Smooth muscle cell of the brain vasculature (primary cell): ENCODE data around the gene AP1M2.
"Not testable (repeated sequence)": the region's sequence is repeated elsewhere in the genome, so short reads cannot be mapped to it uniquely, and the experiment has no call there.

Experiments
- DNase-seq: peaks from one replicate; pipeline ENCODE4 v3.0.0-alpha.2; 2012; ENCODE audit warnings: low read depth, low spot score

Gene AP1M2

DNA sequence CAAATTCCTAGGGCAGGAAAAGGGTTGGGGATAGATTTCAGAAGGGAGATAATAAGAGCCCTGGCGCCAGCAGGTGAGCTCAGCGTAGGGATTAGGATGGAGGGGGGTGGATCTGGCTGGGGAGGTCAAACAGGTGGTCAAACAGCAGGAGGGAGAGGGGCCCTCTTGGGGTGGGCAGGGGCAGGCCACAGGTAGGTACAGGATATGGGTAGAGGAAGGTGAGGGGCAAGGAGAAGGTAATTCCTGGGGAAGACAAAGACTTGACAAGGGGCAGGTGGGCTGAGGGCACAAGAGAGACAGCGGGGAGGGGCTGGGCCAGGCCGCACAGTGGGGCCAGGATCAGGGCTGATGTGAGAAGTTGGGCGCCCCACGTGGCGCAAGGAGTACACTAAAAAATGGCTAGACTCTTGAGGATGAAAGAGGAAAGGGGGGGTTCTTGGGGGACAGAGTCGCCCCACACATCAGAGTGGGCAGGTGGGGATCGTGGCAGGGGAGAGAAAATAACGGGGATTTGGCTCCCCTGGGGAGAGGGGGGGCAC lies 22.0 kb downstream of the AP1M2 start:
- DNase-seq: no peak

DNA sequence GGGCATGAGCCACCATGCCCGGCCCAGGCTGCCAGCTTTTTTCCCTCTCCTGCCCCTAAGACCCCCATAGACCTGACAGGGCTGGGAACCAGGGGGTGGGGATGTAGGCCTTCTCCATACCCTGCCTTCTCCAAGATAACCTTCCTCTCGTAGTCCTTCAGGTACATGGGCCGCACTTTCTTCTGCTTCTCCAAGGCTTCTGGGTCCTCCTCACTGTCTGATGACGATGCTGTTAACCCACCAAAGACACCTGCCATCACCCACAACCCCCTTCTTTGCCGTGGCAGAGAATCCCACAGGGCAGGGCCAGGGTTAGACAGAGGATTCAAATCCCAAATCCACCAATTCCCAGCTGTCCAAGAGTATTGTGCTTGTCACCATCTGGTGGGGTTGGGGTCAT lies 24.5 kb downstream of the AP1M2 start:
- DNase-seq: no peak

DNA sequence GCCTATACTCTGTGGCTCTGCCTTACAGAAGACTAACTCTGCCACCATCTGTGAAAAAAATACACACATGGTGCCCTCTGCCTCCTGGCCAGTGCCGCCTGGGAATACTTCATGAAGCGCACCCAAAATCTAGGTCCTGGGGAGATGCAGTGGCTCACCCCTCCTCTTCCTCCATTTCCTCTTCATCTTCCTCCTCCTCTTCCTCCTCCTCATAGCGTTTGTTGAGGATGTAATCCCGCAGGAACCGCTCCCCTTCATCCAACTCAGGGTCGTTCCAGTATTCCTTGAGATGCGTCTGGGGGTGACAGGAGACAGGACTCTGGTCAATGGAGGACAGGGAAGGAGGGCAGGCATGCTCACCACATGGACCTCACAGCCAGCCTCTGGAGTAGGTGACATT lies 27.0 kb downstream of the AP1M2 start:
- no peak for DNase-seq

DNA sequence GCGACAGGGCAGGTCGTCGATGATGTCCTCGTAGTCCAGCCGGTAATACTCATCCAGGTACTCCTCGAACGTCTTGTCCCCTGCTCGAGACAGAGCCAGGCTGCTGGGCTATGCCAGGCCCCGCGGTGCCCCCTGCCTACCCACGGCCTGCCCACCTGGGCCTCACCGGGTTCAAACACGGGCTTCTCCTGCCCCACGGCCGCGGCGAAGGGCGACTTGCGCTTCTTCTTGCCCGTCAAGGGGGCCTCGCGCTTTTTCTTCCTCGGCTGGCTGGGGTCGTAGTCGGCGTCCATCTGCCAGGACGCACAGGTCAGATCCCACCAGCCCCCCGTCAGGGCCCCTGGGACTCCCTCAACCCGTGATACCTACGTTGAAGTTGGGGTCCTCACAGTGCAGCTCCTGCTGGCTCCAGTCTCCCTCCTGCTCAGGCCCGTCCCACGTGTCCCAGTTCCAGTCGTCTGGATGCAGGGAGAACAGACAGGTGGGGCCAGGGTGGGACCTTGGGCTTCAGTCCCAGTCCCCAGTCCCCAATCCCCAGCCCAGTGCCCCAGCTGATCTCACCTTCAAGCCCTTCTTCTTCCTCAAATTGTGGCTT lies 29.4 kb downstream of the AP1M2 start:
- DNase-seq: no peak

DNA sequence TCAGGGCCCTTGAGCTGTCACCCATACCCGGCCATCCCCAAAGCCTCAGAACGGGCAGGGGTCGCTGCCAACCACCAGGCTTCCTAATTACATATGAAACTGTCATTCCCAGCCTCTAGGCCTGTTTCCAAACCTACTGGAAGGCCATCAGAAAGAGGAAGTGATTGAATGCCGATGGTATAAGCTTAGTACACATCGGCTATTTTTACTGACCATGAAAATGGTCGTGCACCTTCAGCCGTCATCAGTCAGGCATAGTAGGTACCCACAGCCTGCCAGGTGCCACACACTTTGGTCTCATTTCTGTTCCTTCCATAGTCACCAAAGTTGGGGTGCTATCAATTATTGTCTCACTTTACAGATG lies 31.5 kb downstream of the AP1M2 start:
- DNase-seq: no peak

DNA sequence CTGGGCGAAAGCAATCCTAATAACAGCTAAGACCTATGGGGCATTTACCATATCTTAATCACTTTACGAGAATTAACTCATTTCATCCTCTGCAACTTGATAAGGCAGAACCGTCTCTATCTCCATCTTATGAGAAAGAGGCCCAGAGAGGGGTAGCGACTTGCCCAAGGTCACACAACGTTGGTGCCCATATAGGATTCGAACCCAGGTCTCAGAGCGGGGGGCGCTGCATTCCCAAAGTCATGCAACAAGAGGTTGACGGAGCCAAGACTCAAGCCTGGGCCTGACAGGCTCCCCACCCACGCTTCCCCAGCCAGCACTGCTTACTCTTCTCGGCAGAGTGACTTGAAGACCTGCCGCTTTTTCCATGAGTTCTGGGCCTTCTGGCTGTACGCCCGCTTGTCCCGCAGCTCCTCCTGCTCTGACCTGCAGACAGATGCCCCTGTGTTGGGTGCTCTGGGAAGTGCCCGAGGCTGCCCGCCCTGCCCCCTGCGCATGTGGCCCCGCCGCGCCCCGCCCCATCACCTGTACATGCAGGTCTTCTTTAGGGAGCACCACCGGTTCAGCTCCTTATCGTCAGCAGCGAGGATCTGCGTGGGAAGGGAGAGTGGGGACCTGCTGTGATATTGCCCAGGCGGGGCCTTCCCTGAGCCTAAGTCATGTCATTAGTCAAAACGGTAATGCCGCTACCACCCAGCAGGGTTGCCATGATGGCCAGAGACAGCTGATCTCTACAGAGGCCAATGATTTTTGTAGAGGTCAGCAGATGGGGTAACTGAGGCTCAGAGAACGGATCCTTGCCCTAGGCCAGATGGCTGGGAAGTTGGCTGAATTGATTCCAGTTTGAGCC lies 32.1 kb downstream of the AP1M2 start:
- DNase-seq: no peak

DNA sequence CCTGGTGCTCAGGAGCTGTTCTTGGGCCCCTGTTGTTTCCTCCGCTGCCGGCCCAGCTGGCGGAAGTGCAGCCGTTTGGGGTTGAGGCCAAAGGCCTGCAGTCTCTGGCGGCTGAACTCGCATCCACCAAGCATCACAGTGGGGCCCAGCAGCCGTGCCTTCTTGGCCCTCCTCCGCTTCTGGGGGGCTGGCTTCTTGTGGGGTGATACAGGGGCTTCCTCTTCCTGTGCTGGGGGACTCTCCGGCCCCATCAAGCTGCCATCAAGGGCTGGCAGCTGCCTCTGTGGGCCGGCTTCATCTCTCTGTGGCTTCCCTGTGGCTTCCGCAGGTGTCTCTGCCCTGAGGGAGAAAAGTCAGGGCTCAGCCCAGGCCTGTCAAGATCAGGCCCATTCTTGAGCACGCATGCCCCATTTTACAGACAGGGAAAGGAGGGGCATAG lies 33.1 kb downstream of the AP1M2 start:
- no peak for DNase-seq

DNA sequence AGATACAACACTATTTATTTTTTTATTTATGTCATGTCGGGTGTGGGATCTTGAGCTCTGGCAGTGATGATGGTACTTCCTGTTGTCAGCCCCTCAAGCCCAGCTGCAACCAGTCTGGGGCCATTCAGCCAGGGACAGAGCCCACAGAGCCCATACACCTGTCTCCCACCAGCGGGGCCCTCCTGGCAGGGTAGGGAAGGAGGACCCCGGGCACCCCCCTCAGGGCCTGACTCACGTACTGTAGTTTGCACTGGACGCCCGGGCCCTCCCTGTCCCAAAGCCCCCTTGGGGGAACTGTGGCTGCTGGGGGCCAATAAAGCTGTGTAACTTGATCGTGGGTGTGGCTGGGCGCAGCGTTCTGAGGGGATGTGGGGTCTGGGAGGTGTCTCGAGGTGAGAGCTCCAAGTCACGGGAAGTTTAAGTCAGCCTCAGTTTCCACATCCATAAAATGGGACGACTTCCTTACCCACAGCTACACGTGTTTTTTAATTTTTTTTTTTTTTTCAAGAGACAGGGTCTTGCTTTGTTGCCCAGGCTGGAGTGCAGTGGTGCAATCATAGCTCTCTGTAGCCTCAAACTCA lies 33.9 kb downstream of the AP1M2 start:
- DNase-seq: no peak

DNA sequence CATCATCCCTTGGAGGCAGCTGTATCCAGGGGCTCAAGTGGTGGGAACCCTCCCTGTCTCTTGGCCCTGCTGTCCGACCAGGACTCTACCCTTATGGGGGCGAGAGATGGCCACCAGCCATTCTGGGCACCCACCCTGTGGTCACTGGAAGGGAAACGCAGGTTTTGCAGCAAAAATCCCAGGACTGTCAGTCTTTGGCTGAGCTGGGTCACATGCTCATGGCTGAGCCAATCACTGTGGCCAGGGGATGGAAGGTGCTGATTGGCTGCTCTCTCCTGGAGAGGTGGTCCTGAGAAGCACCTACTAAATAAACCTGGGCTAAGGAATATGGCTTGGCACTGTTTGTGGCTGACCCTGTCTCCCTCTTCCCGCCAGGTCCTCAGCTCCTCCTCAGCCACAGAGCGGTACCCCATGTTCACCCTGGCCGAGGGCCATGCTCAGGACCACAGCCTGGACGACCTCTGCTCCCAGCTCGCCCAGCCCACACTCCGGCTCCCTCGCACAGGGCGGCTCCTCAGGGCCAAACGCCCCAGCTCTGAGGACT lies 34.5 kb downstream of the AP1M2 start:
- DNase-seq: no peak

DNA sequence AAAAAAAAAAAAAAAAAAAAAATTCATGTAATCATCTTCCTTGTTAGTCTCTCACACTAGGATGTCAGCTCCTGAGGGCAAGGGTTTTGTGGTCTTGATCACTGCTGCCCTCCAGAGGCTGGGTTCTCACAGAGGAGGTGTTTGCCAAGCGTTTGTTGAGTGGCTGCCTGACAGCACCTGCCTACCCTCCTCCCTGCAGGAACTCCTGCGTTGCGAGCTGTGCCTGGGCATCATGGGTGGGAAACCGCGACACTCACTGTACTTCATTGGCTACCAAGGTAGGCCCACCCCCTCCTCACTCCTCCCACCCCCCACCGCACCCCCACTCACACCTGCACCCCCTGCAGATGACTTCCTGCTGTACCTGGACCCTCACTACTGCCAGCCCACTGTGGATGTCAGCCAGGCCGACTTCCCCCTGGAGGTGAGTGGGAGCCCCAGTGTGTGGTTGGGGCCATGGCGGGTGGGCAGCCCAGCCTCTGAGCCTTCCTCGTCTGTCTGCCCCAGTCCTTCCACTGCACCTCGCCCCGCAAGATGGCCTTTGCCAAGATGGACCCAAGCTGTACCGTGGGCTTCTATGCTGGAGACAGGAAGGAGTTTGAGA lies 35.3 kb downstream of the AP1M2 start:
- no peak for DNase-seq

DNA sequence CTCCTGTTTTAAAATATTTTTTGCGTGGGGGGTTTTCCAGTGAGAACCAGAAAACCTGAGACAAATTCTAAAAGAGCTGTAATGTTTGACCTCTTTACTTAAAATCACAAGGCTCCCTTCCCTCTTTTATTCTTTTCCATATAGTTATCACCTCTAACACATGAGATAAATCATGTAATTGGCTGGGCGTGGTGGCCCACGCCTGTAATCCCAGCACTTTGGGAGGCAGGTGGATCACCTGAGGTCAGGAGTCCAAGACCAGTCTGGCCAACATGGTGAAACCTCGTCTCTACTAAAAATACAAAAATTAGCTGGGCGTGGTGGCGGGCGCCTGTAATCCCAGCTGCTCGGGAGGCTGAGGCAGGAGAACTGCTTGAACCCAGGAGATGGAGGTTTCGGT lies 36.1 kb downstream of the AP1M2 start:
- not testable (repeated sequence) for DNase-seq

DNA sequence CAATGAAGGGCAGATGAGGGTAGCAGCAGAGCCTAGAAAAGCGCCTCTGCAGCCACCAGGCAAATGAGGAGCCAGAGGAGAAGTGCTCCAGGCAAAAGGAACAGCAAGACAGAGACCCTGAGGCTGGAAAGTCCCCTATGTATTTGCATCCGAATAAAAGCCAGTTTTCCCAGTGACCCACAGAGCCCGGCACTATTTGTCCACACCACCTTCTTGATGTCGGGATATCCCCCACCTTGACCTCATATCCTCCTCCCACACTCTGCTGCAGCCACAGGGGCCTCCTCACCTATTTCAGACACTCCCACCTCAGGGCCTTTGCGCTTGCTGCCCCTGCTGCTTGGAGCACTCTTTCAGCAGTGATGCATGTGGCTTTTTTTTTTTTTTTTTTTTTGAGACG lies 36.8 kb downstream of the AP1M2 start:
- no peak for DNase-seq

DNA sequence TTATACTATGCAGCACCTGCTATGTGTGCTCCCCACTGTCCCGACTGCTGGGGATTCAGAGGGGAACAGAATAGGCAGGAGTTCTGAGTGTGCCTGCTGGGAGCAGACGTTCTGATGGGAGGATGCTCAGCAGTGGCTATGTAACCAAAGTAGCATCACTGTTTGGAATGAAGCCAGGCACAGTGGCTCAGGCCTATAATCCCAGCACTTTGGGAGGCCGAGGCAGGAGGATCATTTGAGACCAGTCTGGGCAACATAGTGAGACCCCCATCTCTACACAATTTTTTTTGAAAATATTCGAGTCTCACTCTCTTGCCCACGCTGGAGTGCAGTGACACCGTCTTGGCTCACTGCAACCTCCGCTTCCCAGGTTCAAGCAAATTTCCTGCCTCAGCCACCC lies 37.4 kb downstream of the AP1M2 start:
- no peak for DNase-seq

DNA sequence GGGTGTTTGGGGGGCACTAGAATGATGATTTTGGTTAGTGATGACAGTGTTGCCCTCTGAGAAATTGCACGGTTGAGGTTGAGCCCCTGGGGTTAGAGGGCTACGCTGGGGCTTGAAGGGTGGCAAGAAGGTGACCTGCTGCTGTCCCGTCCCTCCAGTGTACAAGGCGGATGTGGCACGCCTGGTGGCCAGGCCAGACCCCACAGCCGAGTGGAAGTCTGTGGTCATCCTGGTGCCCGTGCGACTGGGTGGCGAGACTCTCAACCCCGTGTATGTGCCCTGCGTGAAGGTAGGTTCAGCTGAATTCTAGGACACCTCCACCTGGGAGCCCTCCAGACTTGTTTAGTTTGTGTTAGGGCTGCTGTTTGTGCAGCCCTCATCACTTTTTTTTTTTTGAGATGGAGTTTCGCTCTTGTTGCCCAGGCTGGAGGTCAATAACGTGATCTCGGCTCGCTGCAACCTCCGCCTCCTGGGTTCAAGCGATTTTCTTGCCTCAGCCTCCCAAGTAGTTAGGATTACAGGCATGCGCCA lies 38.3 kb downstream of the AP1M2 start:
- no peak for DNase-seq

DNA sequence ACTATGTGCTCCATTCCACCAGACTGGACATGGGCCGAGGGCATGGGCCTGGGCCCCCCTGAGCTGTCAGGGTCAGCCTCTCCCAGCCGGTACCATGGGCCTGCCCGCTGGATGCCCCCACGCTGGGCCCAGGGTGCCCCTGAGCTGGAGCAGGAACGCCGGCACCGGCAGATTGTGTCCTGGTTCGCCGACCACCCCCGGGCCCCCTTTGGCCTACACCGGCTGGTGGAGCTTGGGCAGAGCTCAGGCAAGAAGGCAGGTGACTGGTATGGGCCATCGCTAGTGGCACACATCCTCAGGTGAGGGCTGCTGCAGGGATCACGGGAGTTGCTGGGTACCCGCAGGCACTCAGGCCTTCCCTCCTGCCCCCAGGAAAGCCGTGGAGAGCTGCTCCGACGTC lies 40.3 kb downstream of the AP1M2 start:
- no peak for DNase-seq

DNA sequence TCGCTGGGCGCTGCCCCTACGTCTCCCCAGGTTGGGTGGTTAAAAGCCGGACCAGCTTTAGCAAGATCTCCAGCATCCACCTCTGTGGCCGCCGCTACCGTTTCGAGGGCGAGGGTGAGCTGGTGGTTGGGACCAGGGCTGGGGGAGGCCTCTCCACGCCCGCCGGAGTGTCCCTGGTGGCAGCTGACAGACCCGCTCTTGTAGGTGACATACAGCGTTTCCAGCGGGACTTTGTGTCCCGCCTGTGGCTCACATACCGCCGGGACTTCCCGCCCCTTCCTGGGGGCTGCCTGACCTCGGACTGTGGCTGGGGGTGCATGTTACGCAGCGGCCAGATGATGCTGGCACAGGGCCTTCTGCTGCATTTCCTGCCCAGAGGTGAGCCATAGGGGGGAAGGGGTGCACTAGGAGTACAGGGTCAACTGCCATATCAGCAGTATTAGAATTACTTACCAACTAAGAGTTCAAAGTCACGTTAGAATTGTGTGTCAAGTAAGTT lies 42.3 kb downstream of the AP1M2 start:
- DNase-seq: no peak

DNA sequence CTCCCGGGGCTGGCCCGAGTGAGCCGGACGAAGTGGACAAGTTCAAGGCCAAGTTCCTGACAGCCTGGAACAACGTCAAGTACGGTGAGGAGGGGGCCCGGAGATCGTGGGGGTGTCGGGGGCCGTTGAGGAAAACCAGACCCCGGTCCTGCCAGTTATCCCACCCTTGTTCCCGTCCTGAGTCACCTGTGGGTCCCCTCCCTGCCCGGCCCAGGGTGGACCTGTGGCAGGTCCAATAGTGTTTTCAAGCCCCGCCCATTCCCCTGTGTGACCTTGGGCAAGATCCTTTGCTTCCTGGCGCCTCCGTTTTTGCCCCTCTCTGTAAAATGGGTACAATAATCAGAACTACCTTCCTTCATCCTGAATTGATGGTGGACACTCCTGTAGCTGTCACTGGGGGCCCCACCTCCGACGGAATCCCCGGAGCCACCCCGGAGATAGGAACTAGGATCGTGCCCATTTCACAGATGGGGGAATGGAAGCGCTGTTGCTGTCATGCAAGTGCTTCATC lies 42.8 kb downstream of the AP1M2 start:
- DNase-seq: no peak

DNA sequence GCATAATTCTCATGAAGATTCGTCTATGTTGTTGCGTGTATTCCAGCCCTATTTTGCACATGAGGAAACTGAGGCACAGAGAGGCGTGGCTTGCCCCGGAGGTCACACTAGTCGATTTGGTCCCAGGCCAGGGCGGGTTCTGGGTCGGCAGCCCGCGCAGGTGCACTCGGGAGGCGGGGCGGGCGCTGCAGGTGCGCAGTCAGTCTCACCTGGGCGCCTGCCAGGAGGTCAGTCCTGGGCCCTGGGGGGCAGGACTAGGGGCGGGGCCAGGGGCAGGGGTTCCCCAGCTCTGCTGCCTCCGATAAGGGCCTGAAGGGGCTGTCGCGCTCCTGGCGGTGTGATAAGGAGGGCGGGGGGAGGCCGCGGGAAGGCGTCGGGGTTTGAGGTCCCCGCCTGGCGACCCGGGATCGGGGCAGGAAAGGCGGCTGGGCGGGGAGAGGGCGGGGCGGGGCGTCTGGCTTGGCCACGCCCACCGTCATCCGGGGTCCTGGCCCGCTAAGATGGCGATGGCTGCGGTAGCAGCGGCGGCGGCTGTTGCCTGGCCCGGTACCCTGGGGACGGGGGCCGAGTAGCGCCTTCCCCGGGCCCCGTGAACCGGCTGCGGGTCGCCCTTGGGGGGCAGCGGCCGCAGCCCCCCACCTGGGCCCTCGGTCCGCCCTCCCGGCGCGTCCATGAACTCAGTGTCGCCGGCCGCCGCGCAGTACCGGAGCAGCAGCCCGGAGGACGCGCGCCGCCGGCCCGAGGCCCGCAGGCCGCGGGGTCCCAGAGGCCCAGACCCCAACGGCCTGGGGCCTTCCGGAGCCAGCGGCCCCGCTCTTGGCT lies 43.5 kb downstream of the AP1M2 start, which contains the start of gene ATG4D:
TSS of gene ATG4D (plus strand) at position 485 of the 822 bp plus-strand sequence. CDS start at position 672, 187 bp downstream.
- DNase-seq: no peak

DNA sequence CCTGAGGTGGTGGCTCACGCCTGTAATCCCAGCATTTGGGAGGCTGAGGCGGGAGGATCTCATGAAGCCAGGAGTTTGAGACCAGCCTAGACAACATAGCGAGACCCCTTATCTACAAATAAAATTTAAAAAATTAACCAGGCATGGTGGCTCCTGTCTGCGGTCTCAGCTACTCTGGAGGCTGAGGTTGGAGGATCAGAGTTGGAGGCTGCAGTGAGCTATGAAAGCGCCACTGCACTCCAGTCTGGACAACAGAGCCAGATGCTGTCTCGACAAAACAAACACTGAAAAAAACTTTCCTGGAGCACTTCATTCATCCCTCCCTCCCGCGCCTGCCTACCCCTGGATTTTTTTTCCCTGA lies 44.1 kb downstream of the AP1M2 start:
- DNase-seq: no peak

DNA sequence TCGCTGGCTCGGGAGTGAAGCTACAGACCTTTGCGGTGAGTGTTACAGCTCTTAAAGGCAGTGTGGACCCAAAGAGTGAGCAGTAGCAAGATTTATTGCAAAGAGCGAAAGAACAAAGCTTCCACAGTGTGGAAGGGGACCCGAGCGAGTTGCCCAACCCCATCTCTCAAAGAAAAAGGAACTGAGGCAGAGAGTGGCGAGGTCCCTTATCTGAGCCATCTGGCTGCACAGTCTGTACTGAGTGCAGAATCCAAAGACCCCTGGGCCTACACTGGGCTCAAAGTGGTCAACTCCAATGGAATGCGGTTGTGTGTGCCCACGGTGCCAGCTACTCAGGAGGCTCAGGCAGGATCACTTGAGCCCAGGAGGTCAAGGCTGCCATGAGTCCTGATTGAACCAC lies 48.1 kb downstream of the AP1M2 start:
- not testable (repeated sequence) for DNase-seq
